Dermis blood vessel endothelial cell (primary cell): ENCODE results near the gene C1orf226. TPM values are rescaled to one million over a fixed set of nuclear protein-coding genes. Genes with fewer than 3 reads are reported as not detected.
A peak's percentile ranks its signal among the peaks of the same experiment; 100 is the strongest.

Experiments used
- DNase-seq: peaks from one replicate; pipeline ENCODE4 v3.0.0; 2010
- total RNA-seq: library from RNA; depleted of rRNA; stranded (reverse); fragments of >200 nt; gene quantifications from 2 replicates; pipeline ENCODE4 v1.2.3, GENCODE V29; 2014

C1orf226 gene
- total RNA-seq, 1 donor from 2014 or later = 0.34 TPM

DNA sequence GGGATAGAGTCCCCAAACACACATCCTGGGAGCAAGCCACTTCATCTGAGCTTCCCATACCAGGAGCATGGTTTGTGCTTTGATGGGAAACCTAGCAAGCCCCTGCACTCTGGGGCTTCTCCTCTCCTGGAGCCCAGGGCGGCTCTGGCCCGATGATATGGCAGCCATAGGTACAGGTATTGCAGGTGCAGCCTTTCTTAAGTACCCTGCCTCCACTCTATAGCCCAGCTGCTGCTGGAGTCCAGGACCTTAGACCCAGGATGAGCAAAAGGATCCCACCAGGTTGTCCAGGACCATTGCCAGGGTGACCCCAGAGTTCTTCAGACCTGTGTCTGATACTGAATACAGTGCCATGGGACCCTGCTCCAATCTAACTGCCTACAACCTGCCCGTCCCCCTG lies 4.2 kb downstream of the C1orf226 start:
- no peak for DNase-seq

DNA sequence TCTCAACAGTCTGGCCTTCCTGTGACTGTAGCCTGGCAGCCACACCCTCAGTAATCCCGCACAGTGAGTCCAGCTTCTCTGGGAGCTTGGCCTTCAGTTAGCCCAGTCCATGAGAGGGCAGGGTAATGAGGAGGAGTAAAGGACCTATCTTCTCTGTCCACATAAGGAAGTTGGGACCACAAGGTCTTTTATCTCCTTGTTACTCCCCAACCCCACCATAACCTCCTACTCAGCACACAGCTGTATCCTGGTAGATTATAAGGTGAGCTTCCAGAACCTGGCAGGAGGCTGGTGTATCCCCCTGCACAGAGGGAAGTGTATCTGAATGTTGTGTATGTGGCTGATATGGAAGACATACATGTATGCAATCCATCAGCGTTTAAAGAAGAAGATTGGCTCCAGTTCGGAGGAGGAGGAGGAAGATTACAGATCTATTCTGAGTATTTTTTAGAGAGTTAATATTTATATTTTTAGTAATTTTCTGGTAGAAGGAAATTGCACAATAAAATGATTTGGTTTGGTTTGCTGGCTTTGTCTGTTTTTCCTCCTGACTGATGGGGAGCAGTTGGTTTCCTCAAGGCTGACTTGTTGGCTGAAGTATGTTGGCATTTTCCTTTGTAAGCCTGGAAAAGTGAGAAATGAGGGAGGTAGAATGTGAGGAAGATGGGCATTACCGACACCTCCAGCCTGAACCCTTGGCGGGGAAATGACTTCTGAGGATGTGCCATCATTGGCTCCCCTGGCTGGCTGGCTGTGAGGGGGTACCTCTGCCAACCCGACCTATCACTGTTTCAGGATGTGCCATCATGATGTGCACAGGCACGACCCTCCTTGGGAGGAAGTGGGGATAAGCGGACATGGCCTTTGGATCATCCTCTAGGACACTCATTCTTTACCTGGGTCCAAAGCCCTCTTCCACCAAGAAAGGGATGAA lies 5.0 kb downstream of the C1orf226 start:
- no peak for DNase-seq

DNA sequence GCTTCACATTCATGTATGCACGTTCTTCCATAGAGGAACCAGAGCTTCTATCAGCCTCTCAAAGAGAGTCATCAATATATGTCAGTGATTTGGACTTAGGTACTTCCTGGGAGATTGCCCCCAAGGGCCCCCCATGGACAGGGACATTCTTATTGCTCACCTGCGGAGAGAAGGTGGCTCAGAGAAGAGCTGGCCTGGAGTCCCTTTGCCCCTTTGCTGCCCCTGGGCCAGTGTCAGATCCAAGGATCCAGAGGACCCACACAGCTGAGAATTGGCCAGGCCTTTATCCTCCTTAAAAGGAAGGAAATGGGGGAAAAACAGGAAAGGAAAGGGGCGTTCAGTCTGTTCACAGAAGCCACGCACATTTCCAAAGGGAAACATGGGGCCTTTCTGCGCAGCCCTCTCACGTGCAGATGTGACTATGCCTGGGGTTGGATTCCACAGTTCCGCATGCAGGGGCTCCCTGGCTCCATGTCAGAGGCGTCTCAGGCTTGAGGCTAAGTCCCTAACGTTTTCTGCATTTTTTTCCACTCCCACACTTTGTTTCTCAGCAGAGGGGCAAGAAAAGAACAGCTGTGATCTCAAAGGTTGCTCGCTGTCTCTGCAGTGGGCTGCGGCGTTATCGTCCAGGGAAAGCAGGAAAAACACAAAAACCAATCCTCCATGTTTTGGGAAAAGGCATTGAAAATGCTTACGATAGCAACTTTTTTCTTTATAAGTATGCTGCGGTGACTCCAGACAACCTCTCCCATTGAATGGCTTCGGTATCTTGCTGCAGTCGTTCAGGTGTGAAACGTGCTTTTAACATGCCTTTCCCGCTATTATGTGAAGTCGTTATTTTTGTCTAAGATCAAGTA lies 5.9 kb downstream of the C1orf226 start:
- peak; percentile 18 for DNase-seq

DNA sequence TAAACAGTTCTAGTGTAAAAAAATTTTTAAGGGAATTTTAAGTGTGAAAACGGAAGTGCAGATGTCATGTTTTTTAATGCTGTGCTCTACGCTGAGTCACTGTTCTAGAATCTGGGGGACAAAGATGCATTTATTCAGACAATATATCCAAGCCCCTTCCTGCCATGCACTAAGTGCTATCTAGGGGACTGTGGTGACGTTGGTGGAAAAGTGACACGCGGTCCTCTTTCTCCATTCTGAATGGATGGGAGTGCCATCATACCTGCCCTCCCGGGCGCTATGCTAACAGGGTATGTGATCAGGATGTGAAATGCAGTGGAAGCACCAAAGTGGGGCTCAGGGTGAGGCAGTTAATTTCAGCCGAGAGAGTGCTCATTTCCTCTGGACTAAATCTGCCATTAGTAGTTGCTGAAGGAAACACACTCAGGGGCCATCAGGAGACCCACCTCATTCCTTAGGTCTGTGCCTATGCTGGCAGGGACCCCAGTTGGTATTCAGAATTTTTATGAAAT lies 6.6 kb downstream of the C1orf226 start:
- no peak for DNase-seq

DNA sequence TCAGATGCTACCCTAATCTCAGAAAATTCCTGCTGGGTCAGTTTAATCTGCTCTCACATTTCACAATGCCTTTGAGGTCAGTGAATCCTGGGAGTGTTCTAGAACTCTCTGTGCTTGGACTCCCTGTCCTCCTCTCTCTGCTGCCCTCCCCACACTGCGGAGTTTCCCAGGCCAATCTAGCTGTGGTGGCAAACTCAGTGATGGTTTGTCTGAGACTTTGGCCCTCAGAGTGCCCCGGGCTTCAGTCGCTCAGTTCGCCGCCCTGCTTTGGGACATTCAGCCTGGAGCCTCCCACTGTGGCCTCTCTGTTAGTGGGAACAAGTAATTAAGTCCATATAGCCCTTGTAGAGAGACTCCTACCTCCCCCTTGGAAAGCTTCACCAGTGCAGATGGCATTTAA lies 7.1 kb downstream of the C1orf226 start:
- DNase-seq = no peak

DNA sequence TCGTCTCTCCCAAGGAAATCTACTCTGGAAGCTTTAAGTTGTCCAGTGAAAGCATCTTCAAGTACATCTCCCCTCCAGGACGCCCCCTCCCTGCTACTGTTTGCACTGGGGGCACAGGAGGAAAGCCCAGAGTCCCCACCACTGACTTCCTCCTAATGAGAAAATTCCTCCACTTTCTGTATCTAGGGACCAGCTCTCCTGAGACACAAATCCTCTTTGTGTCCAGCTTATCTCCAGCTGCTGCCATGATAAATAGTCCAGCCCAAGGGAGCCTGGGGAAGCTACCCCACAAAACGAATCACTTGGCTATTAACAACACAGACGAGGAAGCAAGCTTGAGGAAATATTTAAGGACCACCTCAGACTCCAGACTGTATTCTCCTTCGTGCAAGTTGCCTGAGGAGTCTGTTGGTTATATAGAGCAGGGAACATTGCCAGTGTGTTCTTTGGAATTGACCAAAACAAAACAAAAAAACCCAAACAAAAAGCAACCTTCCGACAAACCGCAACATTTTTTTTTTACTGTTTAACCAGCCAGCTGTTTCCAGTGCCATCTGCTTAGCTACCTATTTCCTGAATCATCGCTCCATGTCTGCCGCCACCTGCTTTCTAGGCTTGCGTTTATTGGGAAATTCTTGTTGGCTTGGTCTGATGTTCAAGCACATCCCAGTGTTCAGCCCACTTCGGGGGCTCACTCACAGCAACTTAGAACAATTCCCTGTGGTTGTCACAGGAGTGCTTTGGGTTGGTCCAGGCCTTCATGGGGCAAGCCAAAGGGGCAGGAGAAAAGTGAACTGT lies 7.7 kb downstream of the C1orf226 start:
- DNase-seq = peak; percentile 53

DNA sequence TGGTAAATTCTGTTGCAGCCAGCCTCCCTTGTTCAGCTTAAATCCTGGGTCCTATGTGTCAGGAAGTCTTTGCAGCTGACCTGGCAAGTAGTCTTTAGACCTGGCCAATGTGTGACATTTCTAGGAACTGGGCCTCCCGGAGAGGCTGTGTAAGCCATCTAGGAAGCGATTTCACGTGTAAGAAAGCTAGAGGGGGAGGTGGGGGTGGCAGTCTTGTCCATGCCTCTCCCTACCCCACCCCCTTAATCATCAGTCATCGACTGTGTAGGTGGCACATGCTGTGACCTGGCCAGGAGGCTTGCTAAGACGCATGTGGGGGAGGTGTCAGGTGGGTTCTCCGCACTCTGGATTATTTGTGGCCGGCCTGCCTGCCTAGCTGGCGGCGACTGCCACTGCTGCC lies 8.4 kb downstream of the C1orf226 start:
- no peak for DNase-seq

DNA sequence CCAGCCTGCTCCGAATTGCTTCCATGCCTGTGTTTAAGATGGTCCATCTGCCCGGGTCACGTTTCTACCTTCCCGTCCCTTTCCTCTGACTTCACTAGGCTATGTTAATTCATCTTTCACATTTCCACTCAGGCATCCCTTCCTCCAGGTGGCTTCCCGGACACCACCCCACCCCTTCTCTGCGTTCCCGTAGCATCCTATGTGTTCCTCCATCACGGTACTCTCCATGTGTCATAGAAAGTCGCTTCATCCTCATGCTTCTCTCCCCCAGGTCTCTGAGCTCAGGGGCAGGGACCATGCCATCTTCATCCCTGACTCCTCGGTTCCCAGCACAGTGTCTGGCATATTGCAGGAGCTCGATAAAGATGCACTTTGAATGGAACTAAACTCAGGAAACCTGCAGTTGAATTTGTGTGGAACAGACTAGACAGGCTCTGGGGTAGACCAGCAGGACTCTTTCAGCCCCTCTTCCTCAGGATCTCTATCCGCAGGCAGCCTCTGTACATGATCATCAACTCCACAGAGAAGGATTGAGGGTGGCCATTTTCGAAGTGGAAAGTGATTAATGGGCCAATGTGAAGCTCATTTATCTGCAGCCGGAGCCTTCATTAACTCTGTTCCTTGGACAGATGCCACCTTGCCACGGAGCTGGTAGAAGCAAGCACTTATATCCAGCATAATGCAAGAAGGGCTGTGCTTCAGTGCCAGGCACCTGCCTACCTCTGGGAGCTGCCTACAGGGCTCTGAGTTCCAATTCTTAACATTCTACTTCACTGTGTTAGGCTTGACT lies 9.1 kb downstream of the C1orf226 start:
- no peak for DNase-seq

DNA sequence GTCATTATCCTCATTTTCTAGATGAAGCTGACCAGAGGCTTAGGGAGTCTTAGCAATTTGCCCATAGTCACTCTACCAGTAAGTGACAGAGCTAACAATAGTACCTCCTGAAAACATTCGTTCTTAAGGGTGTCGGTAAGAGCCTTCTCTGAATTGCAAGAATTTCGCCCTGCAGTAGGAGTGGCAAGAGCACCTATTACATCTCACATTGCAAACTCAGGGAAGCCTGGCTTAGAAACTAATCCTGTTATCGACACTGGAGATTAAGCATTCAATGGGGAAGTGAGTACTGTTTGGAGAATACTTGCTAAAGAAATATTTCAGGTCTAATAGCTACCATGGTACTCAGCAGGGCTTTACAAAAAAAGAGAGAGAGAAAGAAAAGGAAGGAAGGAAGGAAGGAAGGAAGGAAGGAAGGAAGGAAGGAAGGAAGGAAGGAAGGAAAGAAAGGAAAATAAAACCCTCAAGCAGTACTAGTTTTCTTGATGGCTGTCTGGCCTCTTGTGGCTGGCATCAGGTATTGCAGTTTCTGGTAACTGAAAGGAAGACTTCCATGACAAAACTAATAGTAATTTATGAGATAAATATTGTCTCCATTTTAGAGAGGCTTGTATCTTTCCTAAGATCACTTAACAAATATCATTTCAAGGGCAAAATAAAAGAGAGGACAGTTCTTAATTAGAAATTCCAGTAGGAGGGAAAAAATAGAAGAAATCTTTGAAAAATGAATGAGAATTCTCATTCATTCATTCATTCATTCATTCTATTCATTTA lies 10.4 kb downstream of the C1orf226 start:
- peak; percentile 70 for DNase-seq

DNA sequence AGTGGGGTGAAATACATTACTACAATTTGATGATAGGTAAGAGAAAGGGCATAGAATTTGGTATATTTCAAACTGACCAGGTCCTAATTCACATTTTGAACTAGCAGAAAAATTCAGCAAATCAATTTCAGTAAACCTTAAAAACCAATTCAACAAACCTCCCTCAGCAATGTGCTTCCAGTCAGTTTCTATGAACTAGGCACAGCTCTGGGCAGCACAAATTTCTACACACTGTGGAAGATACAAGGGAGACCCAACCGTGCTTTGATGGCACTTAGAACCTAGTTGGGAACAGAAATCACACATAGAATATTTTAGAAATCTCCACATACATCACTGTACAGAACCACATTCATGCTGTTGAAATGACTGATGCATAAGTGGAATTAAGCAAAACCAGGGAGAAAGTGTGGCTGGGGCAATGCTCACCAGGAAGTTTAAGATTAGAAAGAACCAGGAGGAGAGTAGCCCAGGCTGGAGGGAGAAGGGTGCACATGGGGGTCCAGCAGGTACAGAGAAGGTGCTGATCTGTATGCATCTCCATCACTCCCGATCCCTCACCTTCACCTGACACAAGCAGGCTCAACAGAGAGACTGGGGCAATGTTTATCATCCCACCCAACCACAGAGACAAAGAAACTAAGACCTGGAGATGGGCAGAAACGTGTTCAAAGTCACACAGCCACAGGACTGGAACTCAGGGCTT lies 14.8 kb downstream of the C1orf226 start:
- DNase-seq = no peak

DNA sequence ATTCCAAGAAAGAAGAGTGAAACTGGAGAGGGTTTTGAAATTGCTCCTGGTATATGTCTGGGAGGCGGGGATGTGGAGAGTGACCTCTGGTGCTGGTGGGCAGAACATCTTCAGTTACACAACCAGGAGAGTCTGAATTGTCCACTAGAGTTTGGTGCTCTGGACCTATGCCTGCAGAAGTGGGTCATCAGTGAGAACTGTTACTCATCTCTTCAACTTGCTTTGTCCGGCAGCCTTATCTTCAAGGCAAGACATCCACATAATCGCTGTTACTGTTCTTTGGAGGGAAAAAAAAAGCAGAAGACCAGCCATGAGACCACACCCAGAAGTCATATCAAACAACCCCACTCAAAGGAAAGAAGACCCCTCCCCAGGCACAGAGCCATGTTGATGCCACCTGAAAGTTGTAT lies 15.5 kb downstream of the C1orf226 start:
- no peak for DNase-seq

DNA sequence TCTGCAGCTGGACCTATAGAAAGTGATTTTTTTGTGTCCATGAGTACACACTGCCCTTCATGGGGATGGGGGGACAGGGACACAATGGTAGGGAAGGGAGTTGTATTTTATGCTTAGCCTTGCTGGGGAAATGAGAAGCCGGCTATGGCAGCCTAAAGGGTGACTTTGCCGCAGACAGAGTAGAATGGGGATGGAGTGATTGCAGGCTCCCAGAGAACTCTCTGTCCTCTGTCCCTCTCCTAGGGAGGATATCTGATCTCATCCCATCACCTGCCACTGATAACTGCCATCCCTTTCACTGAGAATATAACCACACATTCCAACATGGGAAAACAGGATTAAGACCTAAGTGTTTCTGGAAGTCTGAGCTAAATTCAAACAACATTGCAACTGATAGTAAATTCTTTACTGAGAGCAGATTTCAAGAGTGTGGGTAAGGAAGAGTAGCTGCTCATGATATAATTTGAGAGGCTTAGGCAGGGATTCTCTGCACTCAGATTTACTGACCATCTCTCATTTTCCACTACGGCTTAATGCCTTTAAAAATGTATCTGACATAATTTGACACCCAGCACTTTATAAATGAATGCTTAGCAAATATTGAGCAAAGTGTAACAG lies 16.5 kb downstream of the C1orf226 start:
- no peak for DNase-seq

DNA sequence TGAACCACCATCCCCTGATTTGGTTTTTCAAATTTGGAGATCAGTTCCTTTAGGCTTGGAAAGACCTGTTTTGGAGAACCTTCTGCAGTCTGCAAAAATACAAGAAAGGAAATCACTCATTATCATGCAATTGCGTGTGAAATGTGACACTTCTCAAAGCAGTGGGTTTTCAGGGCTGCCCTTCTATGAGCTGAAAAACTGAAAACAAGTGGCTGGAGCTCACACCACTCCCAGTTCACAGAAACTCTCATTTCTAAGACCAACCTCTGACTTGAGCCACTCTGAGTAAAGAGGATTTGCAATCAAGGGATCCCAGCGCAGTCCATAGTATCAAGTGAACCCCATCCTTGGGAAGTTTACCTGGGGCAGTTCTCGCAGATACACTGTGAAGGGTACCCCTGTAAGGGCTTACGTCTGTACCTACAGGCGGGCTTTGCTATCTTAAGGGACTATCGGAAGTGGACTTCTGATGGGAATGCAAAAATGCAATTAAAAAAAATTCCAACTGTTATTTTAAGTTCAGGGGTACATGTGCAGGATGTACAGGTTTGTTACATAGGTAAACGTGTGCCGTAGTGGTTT lies 17.6 kb downstream of the C1orf226 start:
- DNase-seq = no peak

DNA sequence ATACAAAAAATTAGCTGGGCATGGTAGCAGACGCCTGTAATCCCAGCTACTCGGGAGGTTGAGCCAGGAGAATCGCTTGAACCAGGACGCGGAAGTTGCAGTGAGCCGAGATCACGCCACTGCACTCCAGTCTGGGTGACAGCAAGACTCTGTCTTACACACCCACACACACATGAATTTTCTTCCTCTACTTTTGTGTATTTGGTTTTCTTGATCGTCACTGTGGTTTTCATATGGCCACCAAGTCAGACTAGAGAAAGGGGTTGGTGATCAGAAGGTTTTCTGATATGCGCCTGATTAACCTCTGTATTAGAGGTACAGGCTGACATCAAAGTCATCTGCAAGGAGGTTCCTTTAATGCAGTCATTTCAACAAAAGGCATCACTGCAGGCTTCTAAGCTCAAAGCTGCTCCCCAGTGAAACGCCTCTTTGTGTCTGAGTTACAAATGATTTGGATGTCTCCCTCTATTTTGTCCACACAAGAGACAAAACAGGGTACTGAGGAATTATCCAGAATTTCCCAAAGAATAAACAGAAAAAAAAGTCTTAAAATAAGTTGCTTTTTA lies 19.3 kb downstream of the C1orf226 start:
- no peak for DNase-seq

DNA sequence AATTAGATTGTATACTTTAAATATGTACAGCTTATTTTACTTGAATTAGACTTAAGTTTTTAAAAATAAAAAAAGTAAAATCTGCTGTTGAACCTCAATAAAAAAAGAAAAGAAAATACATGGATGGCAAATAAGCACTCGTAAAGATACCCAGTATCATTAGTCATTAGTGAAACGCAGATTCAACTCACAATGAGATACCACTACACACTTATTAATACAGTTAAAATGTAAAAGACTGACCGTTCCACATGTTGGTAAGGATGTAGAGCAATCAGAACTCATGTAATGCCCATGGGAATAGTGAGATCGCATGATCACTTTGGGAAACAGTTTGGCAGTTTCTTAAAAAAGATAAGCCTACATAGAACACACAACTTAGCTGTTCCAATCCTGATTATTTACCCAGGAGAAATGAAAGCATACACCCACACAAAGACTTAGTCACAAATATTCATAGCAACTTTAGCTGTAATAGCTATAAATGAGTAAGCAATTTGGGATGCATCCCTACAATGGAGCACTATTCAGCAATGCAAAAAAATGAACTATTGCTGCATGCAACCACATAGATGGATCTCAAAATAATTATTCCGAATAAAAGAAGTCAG lies 23.1 kb downstream of the C1orf226 start:
- peak; percentile 27 for DNase-seq

DNA sequence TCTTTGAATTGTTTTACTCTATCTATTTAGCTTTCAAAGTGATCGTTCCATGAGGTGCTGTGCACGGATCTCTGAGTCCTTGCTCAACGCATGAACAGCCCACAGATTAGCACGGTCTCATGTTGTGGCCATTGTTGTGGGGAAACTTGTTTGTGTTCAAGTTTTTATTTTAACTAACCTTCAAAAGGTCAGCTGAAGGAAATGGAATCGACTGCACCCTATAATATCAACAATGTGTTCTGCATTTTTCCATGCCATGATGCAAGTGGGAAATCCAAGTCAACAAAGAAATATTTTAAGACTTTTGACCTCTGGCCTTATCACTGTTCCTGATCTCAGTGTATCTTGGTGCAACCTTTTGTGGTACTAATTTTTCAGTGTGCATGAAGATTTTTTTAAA lies 24.3 kb downstream of the C1orf226 start:
- peak; percentile 58 for DNase-seq

DNA sequence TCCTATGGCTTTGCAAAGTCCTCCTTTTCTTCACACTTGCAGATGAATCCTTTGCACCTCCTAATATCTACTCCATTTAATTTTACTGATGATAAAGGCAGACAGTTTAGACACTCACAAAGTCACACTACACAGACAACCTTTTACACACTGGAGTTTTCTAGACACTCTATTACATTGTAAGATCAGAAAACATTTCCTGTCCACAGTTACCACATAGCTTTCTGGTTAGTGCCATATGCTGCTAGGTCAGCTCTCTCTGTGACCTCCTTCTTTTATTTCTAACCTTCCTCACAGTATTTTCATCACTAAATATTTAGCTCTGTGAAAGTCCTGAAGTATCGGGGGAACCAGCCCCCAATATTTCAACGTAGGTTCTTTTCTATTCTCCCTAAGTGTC lies 25.3 kb downstream of the C1orf226 start:
- peak; percentile 16 for DNase-seq

DNA sequence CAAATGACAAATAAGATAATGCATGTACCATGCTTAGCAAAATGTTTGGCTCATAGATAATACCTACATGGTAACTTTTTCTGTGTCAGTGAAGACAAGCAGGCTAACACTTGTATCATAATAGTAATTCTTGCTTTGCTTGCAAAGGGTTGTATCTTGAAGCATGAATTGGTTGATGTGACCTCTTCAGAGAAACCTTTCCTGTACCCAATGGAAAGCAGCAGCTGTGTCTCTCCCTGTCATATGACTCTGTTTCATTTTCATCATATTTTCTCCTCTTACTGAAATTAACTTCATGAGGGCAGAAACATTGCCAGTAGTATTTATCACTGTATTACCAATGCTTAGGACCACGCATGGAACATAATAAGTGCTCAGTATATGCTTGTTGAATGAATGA lies 26.0 kb downstream of the C1orf226 start:
- no peak for DNase-seq

DNA sequence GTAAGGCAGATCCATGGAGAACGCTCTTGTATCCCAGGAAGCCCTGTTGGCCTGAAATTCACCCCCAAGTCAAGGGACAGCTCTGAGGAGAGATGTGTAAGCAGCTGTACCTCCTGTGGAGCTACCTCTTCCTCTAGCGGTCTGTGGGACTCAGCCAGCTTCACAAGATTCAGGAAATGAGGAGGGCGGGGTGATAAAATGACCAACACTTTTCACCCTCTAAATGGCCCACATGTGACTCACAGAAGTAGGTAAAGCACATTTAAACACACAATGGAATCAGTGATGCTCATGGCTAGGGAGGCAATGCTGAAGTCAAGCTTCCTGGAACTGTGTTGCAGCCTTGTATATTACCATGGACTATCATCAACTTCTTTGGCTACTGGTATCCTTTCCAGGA lies 30.5 kb downstream of the C1orf226 start, which contains the start of gene SH2D1B:
Gene SH2D1B (minus strand): TSS at position 135 of the 400 bp plus-strand sequence. CDS start 120 bp downstream, at position 15.
- peak; percentile 39 for DNase-seq
